Skeletal muscle satellite cell (primary cell): ENCODE data around the gene KCNIP4.

Source experiments
- H3K27me3 ChIP-seq: 2 replicates; pipeline ENCODE4 v1.7.0; 2013; ENCODE audit warnings: low read length; ENCODE audit not compliant: control insufficient read depth, insufficient read depth
- H3K36me3 ChIP-seq: 2 replicates; pipeline ENCODE4 v1.7.0; 2013; ENCODE audit warnings: mild to moderate bottlenecking, control low read depth, low read length; ENCODE audit not compliant: insufficient read depth
- H3K4me1 ChIP-seq: 2 replicates; pipeline ENCODE4 v1.7.0; 2013; ENCODE audit warnings: low read length; ENCODE audit not compliant: control insufficient read depth, insufficient read depth
- H3K4me2 ChIP-seq: 2 replicates; pipeline ENCODE4 v1.7.0; 2013; ENCODE audit warnings: mild to moderate bottlenecking, low read length
- H3K4me3 ChIP-seq: 2 replicates; pipeline ENCODE4 v1.7.0; 2013; ENCODE audit warnings: low read length
- H3K9ac ChIP-seq: 2 replicates; pipeline ENCODE4 v1.7.0; 2013; ENCODE audit warnings: mild to moderate bottlenecking, low read depth, low read length, moderate library complexity
- H3K9me3 ChIP-seq: replicated peaks from 2 replicates; pipeline ENCODE4 v1.7.0; 2013; ENCODE audit warnings: mild to moderate bottlenecking, control low read depth, low read length

Gene KCNIP4

GRCh38 chr4:21962691-21963090 is 14.1 kb upstream of the KCNIP4 start:
- Histone ChIP-seq H3K27me3 (peaks cover 5% of the 10 kb centered on the region), H3K4me2 (no peak overlapping the region), H3K9me3 (no peaks in the 10 kb centered on the region)

GRCh38 chr4:21960793-21961192 is 12.2 kb upstream of the KCNIP4 start:
- no peak overlapping the region for H3K9ac ChIP-seq
- H3K4me3 ChIP-seq: no peak overlapping the region
- H3K4me1 ChIP-seq: no peaks in the 10 kb centered on the region
- H3K36me3 ChIP-seq: no peaks in the 10 kb centered on the region
- no peak overlapping the region for H3K4me2 ChIP-seq
- H3K9me3 ChIP-seq: no peaks in the 10 kb centered on the region
- peaks cover 10% of the 10 kb centered on the region for H3K27me3 ChIP-seq

More at GRCh38 chr4:21962691-21963090, 14.1 kb upstream of the KCNIP4 start:
- Histone ChIP-seq H3K9ac (no peak overlapping the region), H3K36me3 (no peaks in the 10 kb centered on the region), H3K4me3 (no peak overlapping the region), H3K4me1 (no peaks in the 10 kb centered on the region)

GRCh38 chr4:21954916-21955315 is 6.3 kb upstream of the KCNIP4 start:
- Histone ChIP-seq H3K4me3 (no peak overlapping the region), H3K9ac (no peak overlapping the region), H3K36me3 (no peaks in the 10 kb centered on the region), H3K4me1 (no peaks in the 10 kb centered on the region), H3K9me3 (no peaks in the 10 kb centered on the region), H3K27me3 (peaks cover 16% of the 10 kb centered on the region), H3K4me2 (no peak overlapping the region)

- H3K4me1 ChIP-seq: no peaks in the 10 kb centered on the region
- no peaks in the 10 kb centered on the region for H3K36me3 ChIP-seq
- no peaks in the 10 kb centered on the region for H3K9me3 ChIP-seq
- peaks cover 27% of the 10 kb centered on the region for H3K27me3 ChIP-seq
- no peak overlapping the region for H3K4me3 ChIP-seq
- H3K4me2 ChIP-seq: no peak overlapping the region
- no peak overlapping the region for H3K9ac ChIP-seq
Observed at GRCh38 chr4:21953653-21954052, 5.1 kb upstream of the KCNIP4 start.

- Histone ChIP-seq H3K27me3 (peaks cover 36% of the 10 kb centered on the region), H3K9me3 (no peaks in the 10 kb centered on the region), H3K4me3 (no peak overlapping the region), H3K36me3 (no peaks in the 10 kb centered on the region), H3K9ac (no peak overlapping the region), H3K4me1 (peaks cover 8% of the 10 kb centered on the region), H3K4me2 (no peak overlapping the region)
Observed at GRCh38 chr4:21952549-21952948, 4.0 kb upstream of the KCNIP4 start.

GRCh38 chr4:21949073-21949457 is 493 bp upstream of the KCNIP4 start:
- Histone ChIP-seq H3K4me3 (peak overlapping the region; percentile 55), H3K9ac (no peak overlapping the region), H3K36me3 (no peaks in the 10 kb centered on the region), H3K4me2 (peak overlapping the region; percentile 77), H3K27me3 (peaks cover 44% of the 10 kb centered on the region), H3K4me1 (peaks cover 8% of the 10 kb centered on the region), H3K9me3 (no peaks in the 10 kb centered on the region)

GRCh38 chr4:21947791-21948346 is 703 bp downstream of the KCNIP4 start:
- Histone ChIP-seq H3K4me1 (peaks cover 8% of the 10 kb centered on the region), H3K9me3 (no peaks in the 10 kb centered on the region), H3K9ac (peak overlapping the region; percentile 26), H3K4me2 (peak overlapping the region; percentile 77), H3K27me3 (peaks cover 44% of the 10 kb centered on the region), H3K4me3 (peak overlapping the region; percentile 68), H3K36me3 (no peaks in the 10 kb centered on the region)

GRCh38 chr4:21946858-21947257 is 1.7 kb downstream of the KCNIP4 start:
- H3K4me3 ChIP-seq: no peak overlapping the region
- no peak overlapping the region for H3K9ac ChIP-seq
- peaks cover 8% of the 10 kb centered on the region for H3K4me1 ChIP-seq
- H3K36me3 ChIP-seq: no peaks in the 10 kb centered on the region
- H3K27me3 ChIP-seq: peaks cover 44% of the 10 kb centered on the region
- no peaks in the 10 kb centered on the region for H3K9me3 ChIP-seq
- H3K4me2 ChIP-seq: no peak overlapping the region

GRCh38 chr4:21921526-21922180 is 26.9 kb downstream of the KCNIP4 start:
- Histone ChIP-seq H3K4me1 (no peaks in the 10 kb centered on the region), H3K4me3 (no peak overlapping the region), H3K4me2 (no peak overlapping the region), H3K36me3 (no peaks in the 10 kb centered on the region), H3K9ac (no peak overlapping the region), H3K9me3 (no peaks in the 10 kb centered on the region), H3K27me3 (no peaks in the 10 kb centered on the region)

- H3K27me3 ChIP-seq: no peaks in the 10 kb centered on the region
- no peak overlapping the region for H3K4me3 ChIP-seq
Observed at GRCh38 chr4:21915761-21916160, 32.8 kb downstream of the KCNIP4 start.

GRCh38 chr4:21901831-21902230 is 46.7 kb downstream of the KCNIP4 start:
- Histone ChIP-seq H3K9ac (no peak overlapping the region), H3K27me3 (no peaks in the 10 kb centered on the region), H3K4me2 (peak overlapping the region; percentile 7), H3K9me3 (no peaks in the 10 kb centered on the region), H3K36me3 (no peaks in the 10 kb centered on the region), H3K4me1 (peaks cover 10% of the 10 kb centered on the region), H3K4me3 (no peak overlapping the region)

More at GRCh38 chr4:21915761-21916160, 32.8 kb downstream of the KCNIP4 start:
- no peak overlapping the region for H3K9ac ChIP-seq
- no peak overlapping the region for H3K4me2 ChIP-seq
- no peaks in the 10 kb centered on the region for H3K36me3 ChIP-seq
- no peaks in the 10 kb centered on the region for H3K4me1 ChIP-seq
- H3K9me3 ChIP-seq: no peaks in the 10 kb centered on the region

GRCh38 chr4:21901281-21901680 is 47.3 kb downstream of the KCNIP4 start:
- Histone ChIP-seq H3K4me3 (no peak overlapping the region), H3K27me3 (no peaks in the 10 kb centered on the region), H3K4me1 (peaks cover 10% of the 10 kb centered on the region), H3K36me3 (no peaks in the 10 kb centered on the region), H3K4me2 (peak overlapping the region; percentile 7), H3K9ac (no peak overlapping the region), H3K9me3 (no peaks in the 10 kb centered on the region)
